K562 (cell line): ENCODE data around the gene SEC24C. TPM values are rescaled to one million over a fixed set of nuclear protein-coding genes. Genes with fewer than 3 reads are reported as not detected.

Experiments used
- ATAC-seq: fragments of 200-7000 bp; cut with Tn5 transposase; 3 replicates; pipeline ENCODE4 v1.9.1; 2020; ENCODE audit warnings: moderate library complexity
- BruUV-seq: library from RNA; stranded (reverse); fragments of 400-500 nt; replicated peaks from 2 replicates; lab custom pipeline; 2021; lab: Mats Ljungman, UMichigan
- CTCF ChIA-PET: fragments of 300-600 bp; formaldehyde crosslinking; extraction: SDS; loops from one replicate; lab custom pipeline; 2021; ENCODE audit warnings: low intra/inter-chr PET ratio; lab: Yijun Ruan, JAX
- POLR2A ChIA-PET: fragments of 300-600, 350-650 bp; sonication (Branson Sonifier 250); formaldehyde crosslinking; extraction: SDS; loops from one replicate; lab custom pipeline; 2021; ENCODE audit warnings: antibody characterized with exemption, inconsistent platforms; lab: Yijun Ruan, JAX
- DNase-seq, 4 experiments: peaks; one replicate each; pipeline versions ENCODE4 v3.0.0 to v3.0.0-alpha.2; 2011 to 2018; ENCODE audit warnings: low spot score in 3 of 4, mixed read lengths in 3 of 4; ENCODE audit errors: extremely low read depth in 1 of 4
- FAIRE-seq: peaks from 2 replicates; lab custom pipeline; 2011; peaks lifted over from hg19 to GRCh38; lab: Jason Lieb, UNC
- H2AFZ ChIP-seq: 2 replicates; pipeline ENCODE4 v1.6.0; 2011; ENCODE audit warnings: low read depth, low read length, control low read depth, inconsistent platforms
- H3K27ac ChIP-seq: fragments of 200-600 bp; 3 replicates; pipeline ENCODE4 v1.8.0; 2011; ENCODE audit warnings: low read depth, mild to moderate bottlenecking, control low read depth, inconsistent platforms, low read length, moderate library complexity, mixed read lengths; ENCODE audit errors: extremely low read depth
- H3K27me3 ChIP-seq, 2 experiments: fragments of 300-600 bp in 1 of 2; 2 replicates in 1 of 2; 3 replicates in 1 of 2; pipeline versions ENCODE4 v1.6.0 to v1.8.0; 2011; ENCODE audit warnings: inconsistent platforms in 2 of 2, low read length in 2 of 2, mild to moderate bottlenecking in 1 of 2, mixed read lengths in 1 of 2, moderate library complexity in 1 of 2; ENCODE audit not compliant: control insufficient read depth in 2 of 2, insufficient read depth in 2 of 2
- H3K36me3 ChIP-seq: fragments of 300-600 bp; 3 replicates; pipeline ENCODE4 v1.8.0; 2011; ENCODE audit warnings: mild to moderate bottlenecking, low read length, inconsistent platforms; ENCODE audit not compliant: control insufficient read depth, insufficient read depth
- H3K4me1 ChIP-seq, 2 experiments: fragments of 200-600 bp in 1 of 2; replicated peaks in 1 of 2; 2 replicates in 1 of 2; 3 replicates in 1 of 2; pipeline versions ENCODE4 v1.5.1 to v1.8.0; 2011; ENCODE audit warnings: inconsistent platforms in 2 of 2, low read length in 2 of 2, mild to moderate bottlenecking in 1 of 2, mixed read lengths in 1 of 2, moderate library complexity in 1 of 2; ENCODE audit not compliant: control insufficient read depth in 2 of 2, insufficient read depth in 2 of 2
- H3K4me2 ChIP-seq: 2 replicates; pipeline ENCODE4 v1.6.1; 2011; ENCODE audit warnings: low read length, control low read depth, inconsistent platforms, mixed read lengths; ENCODE audit not compliant: insufficient read depth
- H3K4me3 ChIP-seq: fragments of 200-600 bp; sonication (generic), shearing (Covaris generic); 2 replicates; pipeline ENCODE4 v1.5.1; 2016; ENCODE audit warnings: control low read depth, inconsistent platforms
- H3K79me2 ChIP-seq: fragments of 200-600 bp; 3 replicates; pipeline ENCODE4 v1.8.0; 2011; ENCODE audit warnings: low read length, inconsistent platforms; ENCODE audit not compliant: control insufficient read depth, insufficient read depth
- H3K9ac ChIP-seq, 2 experiments: 2 replicates each; pipeline versions ENCODE4 v1.6.0 to v1.6.1; 2011; ENCODE audit warnings: low read depth in 2 of 2, low read length in 2 of 2, control low read depth in 1 of 2, inconsistent platforms in 1 of 2, mild to moderate bottlenecking in 1 of 2, mixed read lengths in 1 of 2; ENCODE audit not compliant: insufficient read depth in 1 of 2
- H3K9me1 ChIP-seq: one replicate; pipeline ENCODE4 v1.6.0; 2011; ENCODE audit warnings: inconsistent platforms, mild to moderate bottlenecking, low read length, moderate library complexity; ENCODE audit not compliant: control insufficient read depth, insufficient read depth
- H3K9me3 ChIP-seq: replicated peaks from 2 replicates; pipeline ENCODE4 v1.5.1; 2011; ENCODE audit warnings: low read depth, low read length, inconsistent platforms; ENCODE audit not compliant: control insufficient read depth, insufficient read depth
- H4K20me1 ChIP-seq: replicated peaks from 2 replicates; pipeline ENCODE4 v1.6.1; 2011; ENCODE audit warnings: low read length, inconsistent platforms, mixed read lengths; ENCODE audit not compliant: control insufficient read depth, insufficient read depth
- CBFB ChIP-seq: sonication (generic); formaldehyde crosslinking; IDR thresholded peaks from 2 replicates; pipeline ENCODE4 v1.4.0; 2020; ENCODE audit warnings: mild to moderate bottlenecking, missing genetic modification reagents
- HDAC1 ChIP-seq, 2 experiments: fragments of 450-650 bp; IDR thresholded peaks; 2 replicates each; pipeline ENCODE4 v1.6.1; 2016 to 2017; ENCODE audit warnings: inconsistent platforms in 1 of 2, mild to moderate bottlenecking in 1 of 2, moderate library complexity in 1 of 2
- MAZ ChIP-seq, 2 experiments: fragments of 450-650 bp in 1 of 2; sonication (generic) in 1 of 2; formaldehyde crosslinking; IDR thresholded peaks in 1 of 2; conservative IDR thresholded peaks in 1 of 2; 2 replicates each; pipeline versions ENCODE4 v1.4.0 to v1.5.0; 2020; ENCODE audit warnings: mild to moderate bottlenecking in 1 of 2, missing genetic modification reagents in 1 of 2
- NCOA6 ChIP-seq: fragments of 450-650 bp; IDR thresholded peaks from 2 replicates; pipeline ENCODE4 v1.6.1; 2017; ENCODE audit warnings: mild to moderate bottlenecking
- POLR2G ChIP-seq: fragments of 200-400 bp; formaldehyde crosslinking; IDR thresholded peaks from 2 replicates; pipeline ENCODE4 v1.6.1; 2017; ENCODE audit warnings: low read depth, mild to moderate bottlenecking, antibody characterized with exemption, low read length, moderate library complexity
- SETDB1 ChIP-seq: IDR thresholded peaks from one replicate; pipeline ENCODE4 v1.6.1; 2012; ENCODE audit warnings: low read length, control low read depth, inconsistent platforms
- TFAP4 ChIP-seq: sonication (generic); formaldehyde crosslinking; IDR thresholded peaks from 2 replicates; pipeline ENCODE4 v1.8.0; 2022; ENCODE audit warnings: missing genetic modification reagents, mild to moderate bottlenecking, moderate library complexity, borderline replicate concordance
- WGBS: fragments of 100-300 bp; shearing (Covaris generic); methylation state at CpG from one replicate; pipeline ENCODE4 v1.1.6; 2016; ENCODE audit warnings: low coverage, mixed read lengths; ENCODE audit not compliant: insufficient coverage; ENCODE audit errors: missing lambda C conversion rate; 5-methylcytosine and 5-hydroxymethylcytosine counted together
- in situ Hi-C: fragments of 300-500 bp; cut with MboI; formaldehyde crosslinking; loops from 4 replicates; pipeline ENCODE4 v1.15.0; 2018; ENCODE audit warnings: inconsistent platforms, mixed read lengths
- intact Hi-C: fragments of 100-400 bp; cut with micrococcal nuclease; formaldehyde crosslinking; loops from 2 replicates; pipeline ENCODE4 v1.14.2; 2022
- polyA plus RNA-seq, 8 experiments: library from polyadenylated mRNA; depleted of rRNA in 4 of 8; stranded (reverse) in 5 of 8; unstranded in 3 of 8; fragments of >200 nt; fragmentation: Nextera tagmentation in 2 of 8; fragmentation: Illumina TruSeq in 1 of 8; extraction: Ambion mirVana in 2 of 8; extraction: Trizol in 1 of 8; gene quantifications; 2 replicates each; pipeline versions ENCODE4 v1.2.1 to v1.2.3, GENCODE V29; 2011 to 2014; ENCODE audit warnings: inconsistent platforms in 1 of 8, missing spikeins in 1 of 8
- total RNA-seq, 7 experiments: library from RNA; depleted of rRNA in 6 of 7; stranded (reverse); fragments of >200 nt in 6 of 7; fragmentation: Illumina TruSeq in 2 of 7; extraction: Trizol in 2 of 7; gene quantifications; 2 replicates each; pipeline versions ENCODE4 v1.2.1 to v1.2.3, GENCODE V29; 2011 to 2021; ENCODE audit warnings: low replicate concordance in 1 of 7
- TF ChIP-seq, protein P1 (sequence below): sonication (generic); formaldehyde crosslinking; IDR thresholded peaks from 2 replicates; pipeline ENCODE4 v1.8.1; 2023; ENCODE audit warnings: missing genetic modification reagents, mild to moderate bottlenecking, borderline replicate concordance
- TF ChIP-seq, protein P2 (sequence below), 3 experiments: fragments of 200-800 bp in 1 of 3; sonication (Bioruptor generic) in 1 of 3; sonication (generic) in 1 of 3; formaldehyde crosslinking in 1 of 3; IDR thresholded peaks; 2 replicates each; pipeline versions ENCODE4 v1.6.1 to v1.8.0; 2016 to 2022; ENCODE audit warnings: mild to moderate bottlenecking in 2 of 3, missing compliant biosample characterization in 2 of 3, missing genetic modification characterization in 2 of 3, missing genetic modification reagents in 1 of 3

Gene SEC24C
- total and polyA plus RNA-seq, 9 of the 15 experiments (the other 6 are each of a cell fraction or from before 2014, with no cell fraction given) = 19.0 to 115 (median 70.5) TPM

DNA sequence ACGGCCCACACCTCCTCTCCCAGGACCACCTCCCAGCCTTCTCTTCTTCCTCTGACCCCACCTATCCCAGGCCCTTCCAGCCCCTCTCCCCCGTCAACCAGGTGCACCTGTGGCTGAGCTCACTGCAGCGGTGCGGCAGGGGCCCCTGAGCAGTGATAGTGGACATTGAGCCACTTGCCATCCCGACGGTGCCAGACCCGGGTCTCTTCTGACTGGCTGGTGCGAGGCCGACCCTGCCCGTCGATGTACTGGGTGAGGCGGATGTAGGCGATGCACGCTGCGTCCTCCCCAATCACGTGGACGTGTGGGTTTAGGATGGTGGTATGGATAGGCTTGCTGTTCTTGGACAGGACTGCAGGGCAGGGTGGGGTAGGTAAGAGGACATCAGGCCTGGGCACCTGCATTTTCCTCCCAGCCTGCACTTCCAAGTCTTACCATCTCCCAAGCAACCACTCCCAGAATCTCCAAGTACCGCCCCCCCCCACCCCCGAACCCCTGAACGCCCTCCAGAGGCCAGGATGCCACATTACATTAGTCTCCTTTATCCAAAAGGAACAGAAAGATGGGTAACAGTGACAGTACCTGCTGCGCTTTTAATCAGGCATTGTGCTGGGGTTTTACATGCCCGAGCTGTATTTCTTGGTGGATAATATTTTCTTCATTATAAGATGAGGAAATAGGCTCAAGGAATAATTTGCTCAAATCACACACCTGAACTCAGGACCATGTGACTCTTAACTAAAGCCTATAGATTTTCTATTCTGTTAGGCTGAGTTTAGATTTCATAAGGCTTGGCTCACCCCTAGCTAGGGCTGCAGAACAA, 70.9 kb downstream of the SEC24C start:
- Histone ChIP-seq H3K4me2 (no peak overlapping the region), H3K27ac (peak overlapping the region; percentile 48; the same call in 1 of the 3 replicates), H3K27me3 (no peaks in the 10 kb centered on the region), H3K9ac (peak overlapping the region in 1 of 2 experiments; percentile 20; a peak in 2 of 4 replicates), H3K4me3 (no peak overlapping the region), H3K9me1 (no peaks in the 10 kb centered on the region), H4K20me1 (no peaks in the 10 kb centered on the region), H2AFZ (no peak overlapping the region), H3K36me3 (peaks cover 39% of the 10 kb centered on the region; the same call in 1 of the 3 replicates), H3K9me3 (no peaks in the 10 kb centered on the region), H3K79me2 (peaks cover 13% of the 10 kb centered on the region), H3K4me1 (peaks cover 49 to 60% of the 10 kb centered on the region in 2 experiments)
- ChIA-PET POLR2A (interaction anchor here (0.8 to 1.7 kb wide), 6 partner anchors 15 to 40 kb away, joined by 3 to 12 read pairs (median 4); partner anchors contain the start of gene CHCHD1), CTCF (interaction anchor here (0.5 to 0.6 kb wide), 2 partner anchors 37 to 549 kb away, joined by 3 read pairs; no protein-coding TSS in a partner anchor)
- DNase-seq = peak; percentile 67 to 81 (median 80)
- in situ Hi-C loops = no loop called here
- intact Hi-C loops = loop anchor here (2.0 kb wide), 1 partner anchor 40 kb away; no protein-coding TSS in a partner anchor
- peak; percentile 56 for FAIRE-seq
- WGBS = 74% methylated on average over 22 of the region's 22 CpGs
- ATAC-seq = no peak
- BruUV-seq = no TSS peak
- TF ChIP-seq SETDB1 (no peak), CBFB (CRISPR knock-in tag) (peak; percentile 51; the same call in 1 of the 2 replicates), HDAC1 (IDR thresholded peaks at IDR 0.05) (no peak), TFAP4 (CRISPR knock-in tag) (0 out of 2 replicates have a peak, but pooled peaks have one; percentile 15), NCOA6 (no peak), POLR2G (0 out of 2 replicates have a peak, but pooled peaks have one; percentile 26), MAZ (CRISPR knock-in tag; conservative IDR thresholded peaks at IDR 0.05 in 1 of 2, IDR thresholded peaks at IDR 0.05 in 1 of 2) (0 out of 4 replicates have a peak, but pooled peaks of 1 of the 2 experiments have one; percentile 37)
- TF ChIP-seq, protein P1, sequence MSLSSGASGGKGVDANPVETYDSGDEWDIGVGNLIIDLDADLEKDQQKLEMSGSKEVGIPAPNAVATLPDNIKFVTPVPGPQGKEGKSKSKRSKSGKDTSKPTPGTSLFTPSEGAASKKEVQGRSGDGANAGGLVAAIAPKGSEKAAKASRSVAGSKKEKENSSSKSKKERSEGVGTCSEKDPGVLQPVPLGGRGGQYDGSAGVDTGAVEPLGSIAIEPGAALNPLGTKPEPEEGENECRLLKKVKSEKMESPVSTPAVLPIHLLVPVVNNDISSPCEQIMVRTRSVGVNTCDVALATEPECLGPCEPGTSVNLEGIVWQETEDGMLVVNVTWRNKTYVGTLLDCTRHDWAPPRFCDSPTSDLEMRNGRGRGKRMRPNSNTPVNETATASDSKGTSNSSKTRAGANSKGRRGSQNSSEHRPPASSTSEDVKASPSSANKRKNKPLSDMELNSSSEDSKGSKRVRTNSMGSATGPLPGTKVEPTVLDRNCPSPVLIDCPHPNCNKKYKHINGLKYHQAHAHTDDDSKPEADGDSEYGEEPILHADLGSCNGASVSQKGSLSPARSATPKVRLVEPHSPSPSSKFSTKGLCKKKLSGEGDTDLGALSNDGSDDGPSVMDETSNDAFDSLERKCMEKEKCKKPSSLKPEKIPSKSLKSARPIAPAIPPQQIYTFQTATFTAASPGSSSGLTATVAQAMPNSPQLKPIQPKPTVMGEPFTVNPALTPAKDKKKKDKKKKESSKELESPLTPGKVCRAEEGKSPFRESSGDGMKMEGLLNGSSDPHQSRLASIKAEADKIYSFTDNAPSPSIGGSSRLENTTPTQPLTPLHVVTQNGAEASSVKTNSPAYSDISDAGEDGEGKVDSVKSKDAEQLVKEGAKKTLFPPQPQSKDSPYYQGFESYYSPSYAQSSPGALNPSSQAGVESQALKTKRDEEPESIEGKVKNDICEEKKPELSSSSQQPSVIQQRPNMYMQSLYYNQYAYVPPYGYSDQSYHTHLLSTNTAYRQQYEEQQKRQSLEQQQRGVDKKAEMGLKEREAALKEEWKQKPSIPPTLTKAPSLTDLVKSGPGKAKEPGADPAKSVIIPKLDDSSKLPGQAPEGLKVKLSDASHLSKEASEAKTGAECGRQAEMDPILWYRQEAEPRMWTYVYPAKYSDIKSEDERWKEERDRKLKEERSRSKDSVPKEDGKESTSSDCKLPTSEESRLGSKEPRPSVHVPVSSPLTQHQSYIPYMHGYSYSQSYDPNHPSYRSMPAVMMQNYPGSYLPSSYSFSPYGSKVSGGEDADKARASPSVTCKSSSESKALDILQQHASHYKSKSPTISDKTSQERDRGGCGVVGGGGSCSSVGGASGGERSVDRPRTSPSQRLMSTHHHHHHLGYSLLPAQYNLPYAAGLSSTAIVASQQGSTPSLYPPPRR (CRISPR knock-in tag) = no peak
- TF ChIP-seq, protein P2, sequence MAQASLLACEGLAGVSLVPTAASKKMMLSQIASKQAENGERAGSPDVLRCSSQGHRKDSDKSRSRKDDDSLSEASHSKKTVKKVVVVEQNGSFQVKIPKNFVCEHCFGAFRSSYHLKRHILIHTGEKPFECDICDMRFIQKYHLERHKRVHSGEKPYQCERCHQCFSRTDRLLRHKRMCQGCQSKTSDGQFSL (CRISPR knock-in tag; IDR thresholded peaks at IDR 0.05) = peak; percentile 98
- TF ChIP-seq, protein P2 (tag; IDR thresholded peaks at IDR 0.05) = peak in 1 of 2 experiments; percentile 94; a peak in 2 of 4 replicates
